OCI-LY3 (cell line): ENCODE measurements around the gene PSMA3.

Experiments
- H2AFZ ChIP-seq: fragments of 200-600, 300-600 bp; shearing (Covaris generic); 2 replicates; pipeline ENCODE4 v1.6.0; 2014; ENCODE audit warnings: antibody characterized with exemption, low read depth, low read length
- H3K27ac ChIP-seq: fragments of 200-600, 300-600 bp; sonication (generic); 2 replicates; pipeline ENCODE4 v1.5.1; 2014; ENCODE audit warnings: mild to moderate bottlenecking, low read length, moderate library complexity, mixed read lengths
- H3K27me3 ChIP-seq: fragments of 200-600, 300-600 bp; sonication (generic); 2 replicates; pipeline ENCODE4 v1.6.1; 2014; ENCODE audit warnings: low read depth, low read length, mixed read lengths
- H3K36me3 ChIP-seq: fragments of 200-600, 300-600 bp; sonication (generic); replicated peaks from 2 replicates; pipeline ENCODE3; 2014; ENCODE audit warnings: low read depth, low read length, mixed read lengths
- H3K4me1 ChIP-seq: fragments of 300-600, 200-600 bp; sonication (generic); 2 replicates; pipeline ENCODE4 v1.6.1; 2014; ENCODE audit warnings: low read length, mixed read lengths
- H3K4me2 ChIP-seq: fragments of 200-600, 300-600 bp; sonication (generic); 2 replicates; pipeline ENCODE4 v1.6.1; 2014; ENCODE audit warnings: low read length, mixed read lengths
- H3K4me3 ChIP-seq: fragments of 300-600, 200-600 bp; sonication (generic); 2 replicates; pipeline ENCODE4 v1.5.1; 2014; ENCODE audit warnings: antibody characterized with exemption, mild to moderate bottlenecking, low read length, moderate library complexity
- H3K79me2 ChIP-seq: fragments of 300-600, 200-600 bp; shearing (Covaris generic); 2 replicates; pipeline ENCODE4 v1.6.1; 2014; ENCODE audit warnings: mild to moderate bottlenecking, low read length, mixed read lengths
- H3K9ac ChIP-seq: fragments of 300-600, 200-600 bp; shearing (Covaris generic); 2 replicates; pipeline ENCODE4 v1.6.0; 2014; ENCODE audit warnings: mild to moderate bottlenecking, low read length, moderate library complexity
- H3K9me3 ChIP-seq: fragments of 200-600, 300-600 bp; shearing (Covaris generic); 2 replicates; pipeline ENCODE4 v1.6.1; 2014; ENCODE audit warnings: low read length, mixed read lengths; ENCODE audit not compliant: insufficient read depth
- H4K20me1 ChIP-seq: fragments of 200-600, 300-600 bp; sonication (generic); 2 replicates; pipeline ENCODE4 v1.6.1; 2016; ENCODE audit warnings: low read length, mixed read lengths; ENCODE audit not compliant: insufficient read depth
- EZH2phosphoT487 ChIP-seq: fragments of 200-600 bp; shearing (Covaris generic); IDR thresholded peaks from 2 replicates; pipeline ENCODE4 v1.6.1; 2018; ENCODE audit warnings: antibody characterized with exemption, mixed run types, low read depth
- TF ChIP-seq, protein P1 (sequence below): fragments of 200-600, 300-600 bp; sonication (generic); IDR thresholded peaks from 2 replicates; pipeline ENCODE4 v1.5.1; 2014; ENCODE audit warnings: antibody characterized with exemption, low read length, low read depth

PSMA3 gene

DNA sequence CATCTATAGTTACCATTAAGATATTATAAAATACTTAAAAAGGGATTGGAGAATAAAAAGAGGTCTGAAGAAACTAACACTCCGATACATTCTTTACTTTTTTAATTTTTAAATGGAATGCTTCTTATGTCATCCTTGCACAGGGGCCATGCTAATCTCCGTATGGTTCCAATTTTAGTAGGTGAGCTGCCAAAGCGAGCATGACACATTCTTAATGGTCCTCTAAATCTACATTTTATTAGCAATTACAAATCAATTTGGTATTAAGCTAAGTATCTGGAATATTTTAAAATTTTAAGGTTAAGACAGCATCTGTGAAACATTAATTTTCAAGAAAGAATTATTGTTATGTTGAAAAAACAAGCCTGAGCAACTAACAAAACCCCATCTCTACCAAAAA is 47.5 kb downstream of the PSMA3 start:
- no peak overlapping the region for H3K27ac ChIP-seq
- no peak overlapping the region for H2AFZ ChIP-seq
- H3K27me3 ChIP-seq, result no peaks in the 10 kb centered on the region
- H3K9me3 ChIP-seq, result no peaks in the 10 kb centered on the region
- no peak overlapping the region for H3K4me2 ChIP-seq
- H3K79me2 ChIP-seq, result peaks cover 100% of the 10 kb centered on the region
- no peak overlapping the region for H3K9ac ChIP-seq
- H3K36me3 ChIP-seq, result peaks cover 49% of the 10 kb centered on the region
- no peak overlapping the region for H3K4me3 ChIP-seq
- H3K4me1 ChIP-seq, result peaks cover 4% of the 10 kb centered on the region
- TF ChIP-seq, protein P1, sequence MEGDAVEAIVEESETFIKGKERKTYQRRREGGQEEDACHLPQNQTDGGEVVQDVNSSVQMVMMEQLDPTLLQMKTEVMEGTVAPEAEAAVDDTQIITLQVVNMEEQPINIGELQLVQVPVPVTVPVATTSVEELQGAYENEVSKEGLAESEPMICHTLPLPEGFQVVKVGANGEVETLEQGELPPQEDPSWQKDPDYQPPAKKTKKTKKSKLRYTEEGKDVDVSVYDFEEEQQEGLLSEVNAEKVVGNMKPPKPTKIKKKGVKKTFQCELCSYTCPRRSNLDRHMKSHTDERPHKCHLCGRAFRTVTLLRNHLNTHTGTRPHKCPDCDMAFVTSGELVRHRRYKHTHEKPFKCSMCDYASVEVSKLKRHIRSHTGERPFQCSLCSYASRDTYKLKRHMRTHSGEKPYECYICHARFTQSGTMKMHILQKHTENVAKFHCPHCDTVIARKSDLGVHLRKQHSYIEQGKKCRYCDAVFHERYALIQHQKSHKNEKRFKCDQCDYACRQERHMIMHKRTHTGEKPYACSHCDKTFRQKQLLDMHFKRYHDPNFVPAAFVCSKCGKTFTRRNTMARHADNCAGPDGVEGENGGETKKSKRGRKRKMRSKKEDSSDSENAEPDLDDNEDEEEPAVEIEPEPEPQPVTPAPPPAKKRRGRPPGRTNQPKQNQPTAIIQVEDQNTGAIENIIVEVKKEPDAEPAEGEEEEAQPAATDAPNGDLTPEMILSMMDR, result no peak
- no peak for TF ChIP-seq EZH2phosphoT487
- peaks cover 18% of the 10 kb centered on the region for H4K20me1 ChIP-seq

DNA sequence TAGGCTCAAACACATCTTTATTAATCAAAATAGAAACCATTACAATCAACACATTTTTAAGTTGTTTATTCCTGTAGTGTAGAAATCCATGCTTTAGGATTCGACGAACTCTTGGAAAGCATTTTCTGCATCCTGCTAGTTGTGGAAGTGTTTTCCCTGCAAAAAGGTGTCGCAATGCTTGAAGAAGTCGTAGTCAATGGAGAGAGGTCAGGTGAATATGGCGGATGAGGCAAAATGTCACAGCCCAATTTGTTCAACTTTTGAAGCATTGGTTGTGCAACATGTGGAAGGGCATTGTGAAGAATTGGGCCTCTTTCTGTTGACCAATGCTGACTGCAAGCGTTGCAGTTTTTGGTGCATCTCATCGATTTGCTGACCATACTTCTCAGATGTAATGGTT is 49.6 kb downstream of the PSMA3 start:
- Histone ChIP-seq H3K27ac (no peak overlapping the region), H3K4me3 (no peak overlapping the region), H3K4me1 (peaks cover 4% of the 10 kb centered on the region), H3K79me2 (peaks cover 93% of the 10 kb centered on the region), H4K20me1 (peaks cover 19% of the 10 kb centered on the region), H3K9ac (no peak overlapping the region), H3K9me3 (no peaks in the 10 kb centered on the region), H3K36me3 (peaks cover 30% of the 10 kb centered on the region), H2AFZ (no peak overlapping the region), H3K27me3 (no peaks in the 10 kb centered on the region), H3K4me2 (no peak overlapping the region)
- TF ChIP-seq, protein P1, result no peak
- no peak for TF ChIP-seq EZH2phosphoT487

DNA sequence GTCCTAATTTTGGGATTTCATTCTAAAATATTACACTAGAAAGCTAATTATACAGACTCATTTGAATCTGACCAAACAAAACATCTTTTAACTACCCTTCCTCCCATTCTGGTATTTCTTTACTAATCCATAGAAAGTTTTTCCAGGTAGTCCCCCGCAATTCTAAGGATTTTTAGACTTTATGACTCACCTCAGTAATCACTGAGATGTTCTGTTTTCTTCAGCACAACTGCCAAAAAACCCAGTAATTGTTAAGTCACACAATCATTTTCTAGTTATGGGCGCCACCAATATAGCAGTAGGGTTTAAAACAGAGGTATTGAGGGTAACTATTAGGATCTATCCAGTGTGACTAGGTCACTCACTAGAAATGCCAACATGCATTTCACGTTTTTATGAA is 52.1 kb downstream of the PSMA3 start:
- Histone ChIP-seq H3K4me1 (peaks cover 11% of the 10 kb centered on the region), H3K79me2 (peaks cover 84% of the 10 kb centered on the region), H3K36me3 (peaks cover 23% of the 10 kb centered on the region), H3K9ac (peak overlapping the region; percentile 84), H3K9me3 (no peaks in the 10 kb centered on the region), H3K4me2 (peak overlapping the region; percentile 90), H4K20me1 (peaks cover 19% of the 10 kb centered on the region), H2AFZ (no peak overlapping the region), H3K27me3 (no peaks in the 10 kb centered on the region), H3K27ac (no peak overlapping the region), H3K4me3 (peak overlapping the region; percentile 95)
- TF ChIP-seq EZH2phosphoT487, result no peak

DNA sequence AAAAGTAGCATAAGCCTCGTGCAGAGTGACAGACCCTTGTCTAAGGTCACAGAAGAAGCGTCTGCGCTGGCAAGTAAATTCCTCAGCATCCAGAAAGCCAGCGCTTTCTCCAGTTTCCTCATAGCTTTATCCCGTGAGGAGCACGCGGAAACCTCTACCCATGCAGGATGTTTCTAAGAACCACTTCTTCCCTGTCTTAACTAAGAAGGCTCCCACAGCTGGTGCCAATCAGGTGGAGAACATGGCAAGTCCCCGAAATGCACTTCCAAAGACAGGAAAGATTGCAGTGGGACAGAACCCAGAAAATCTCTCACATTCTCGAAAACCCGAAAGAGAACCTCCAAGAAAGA is 52.7 kb downstream of the PSMA3 start:
- peaks cover 11% of the 10 kb centered on the region for H3K4me1 ChIP-seq
- no peak overlapping the region for H2AFZ ChIP-seq
- peak overlapping the region; percentile 95 for H3K4me3 ChIP-seq
- peaks cover 20% of the 10 kb centered on the region for H3K36me3 ChIP-seq
- H3K27me3 ChIP-seq, result no peaks in the 10 kb centered on the region
- H3K27ac ChIP-seq, result peak overlapping the region; percentile 90
- H4K20me1 ChIP-seq, result peaks cover 19% of the 10 kb centered on the region
- peaks cover 77% of the 10 kb centered on the region for H3K79me2 ChIP-seq
- no peaks in the 10 kb centered on the region for H3K9me3 ChIP-seq
- TF ChIP-seq EZH2phosphoT487, result no peak
- TF ChIP-seq, protein P1, result no peak
- peak overlapping the region; percentile 84 for H3K9ac ChIP-seq
- H3K4me2 ChIP-seq, result peak overlapping the region; percentile 90
